ENCODE measurements around the gene BCAS1.

BCAS1 gene

GRCh38 chr20:53949319-53949839, 121.0 kb downstream of the BCAS1 start:
- peaks cover 4% of the 10 kb centered on the region for H3K27me3 Mint-ChIP-seq (ENCODE audit: low read depth, poor library complexity)
- H3K9me3 Mint-ChIP-seq: peaks cover 33% of the 10 kb centered on the region
- no peak for DNase-seq
- peaks cover 14% of the 10 kb centered on the region for H3K36me3 Mint-ChIP-seq (ENCODE audit: low read depth)
- H3K4me3 Mint-ChIP-seq: no peak overlapping the region
- H3K4me1 Mint-ChIP-seq: peaks cover 16% of the 10 kb centered on the region
- no peak overlapping the region for H3K27ac Mint-ChIP-seq
- TF ChIP-seq, protein P1, sequence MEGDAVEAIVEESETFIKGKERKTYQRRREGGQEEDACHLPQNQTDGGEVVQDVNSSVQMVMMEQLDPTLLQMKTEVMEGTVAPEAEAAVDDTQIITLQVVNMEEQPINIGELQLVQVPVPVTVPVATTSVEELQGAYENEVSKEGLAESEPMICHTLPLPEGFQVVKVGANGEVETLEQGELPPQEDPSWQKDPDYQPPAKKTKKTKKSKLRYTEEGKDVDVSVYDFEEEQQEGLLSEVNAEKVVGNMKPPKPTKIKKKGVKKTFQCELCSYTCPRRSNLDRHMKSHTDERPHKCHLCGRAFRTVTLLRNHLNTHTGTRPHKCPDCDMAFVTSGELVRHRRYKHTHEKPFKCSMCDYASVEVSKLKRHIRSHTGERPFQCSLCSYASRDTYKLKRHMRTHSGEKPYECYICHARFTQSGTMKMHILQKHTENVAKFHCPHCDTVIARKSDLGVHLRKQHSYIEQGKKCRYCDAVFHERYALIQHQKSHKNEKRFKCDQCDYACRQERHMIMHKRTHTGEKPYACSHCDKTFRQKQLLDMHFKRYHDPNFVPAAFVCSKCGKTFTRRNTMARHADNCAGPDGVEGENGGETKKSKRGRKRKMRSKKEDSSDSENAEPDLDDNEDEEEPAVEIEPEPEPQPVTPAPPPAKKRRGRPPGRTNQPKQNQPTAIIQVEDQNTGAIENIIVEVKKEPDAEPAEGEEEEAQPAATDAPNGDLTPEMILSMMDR (IDR thresholded peaks at IDR 0.05): no peak

DNA sequence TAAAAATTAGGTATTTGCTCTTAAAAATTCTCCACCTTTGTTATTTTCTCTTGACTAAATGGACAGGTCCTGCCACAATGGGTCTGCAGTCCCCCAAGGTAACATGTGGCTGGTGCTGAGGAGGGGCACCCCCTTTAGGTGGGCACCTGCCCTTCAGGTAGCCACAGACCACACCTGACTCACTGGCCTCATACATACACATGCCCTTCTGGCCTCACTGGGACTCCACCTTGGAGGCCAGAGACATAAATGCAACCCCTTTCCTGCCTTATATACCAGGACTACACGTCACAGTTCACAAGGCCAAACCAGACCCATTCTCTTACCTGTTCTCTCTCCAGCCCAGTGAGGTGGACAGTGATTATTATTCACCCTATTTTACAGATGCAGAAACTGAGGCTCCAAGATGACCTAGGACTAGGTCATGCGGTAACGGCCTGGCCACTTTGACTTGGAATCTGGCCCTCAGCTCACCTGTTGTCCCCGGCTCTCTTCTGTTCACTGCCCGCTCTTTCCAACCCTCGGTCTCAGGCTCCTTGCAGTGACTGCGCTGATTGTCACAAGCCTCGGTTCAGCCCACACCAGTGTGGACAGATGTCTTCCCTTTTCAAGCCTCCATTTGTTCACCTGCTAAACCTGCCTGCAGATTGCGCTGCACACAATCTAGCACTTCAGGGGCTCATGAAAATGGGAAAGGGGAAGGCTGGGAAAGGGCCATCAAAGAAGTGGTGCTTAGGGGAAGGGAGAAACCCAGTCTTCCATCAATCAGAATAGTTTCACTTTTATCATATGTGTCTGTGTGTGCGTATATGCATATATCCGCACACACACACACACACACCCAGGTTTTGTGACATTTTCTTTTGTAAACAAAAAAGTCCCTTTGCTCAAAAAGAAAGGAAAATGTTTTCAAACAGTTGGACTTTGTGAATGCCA, 121.7 kb downstream of the BCAS1 start:
- Mint-ChIP-seq H3K27ac (no peak overlapping the region), H3K4me1 (peaks cover 16% of the 10 kb centered on the region), H3K9me3 (peaks cover 26% of the 10 kb centered on the region), H3K4me3 (no peak overlapping the region), H3K27me3 (ENCODE audit: low read depth, poor library complexity) (peaks cover 4% of the 10 kb centered on the region), H3K36me3 (ENCODE audit: low read depth) (peaks cover 13% of the 10 kb centered on the region)
- DNase-seq: no peak
- TF ChIP-seq, protein P1 (IDR thresholded peaks at IDR 0.05): no peak

- H3K27ac Mint-ChIP-seq: no peak overlapping the region
- H3K4me3 Mint-ChIP-seq: no peak overlapping the region
- TF ChIP-seq, protein P1 (IDR thresholded peaks at IDR 0.05): no peak
- DNase-seq: no peak
- peaks cover 23% of the 10 kb centered on the region for H3K4me1 Mint-ChIP-seq
- peaks cover 4% of the 10 kb centered on the region for H3K27me3 Mint-ChIP-seq (ENCODE audit: low read depth, poor library complexity)
- peaks cover 16% of the 10 kb centered on the region for H3K9me3 Mint-ChIP-seq
- peaks cover 5% of the 10 kb centered on the region for H3K36me3 Mint-ChIP-seq (ENCODE audit: low read depth)
Observed at GRCh38 chr20:53947501-53948195, 122.7 kb downstream of the BCAS1 start.

DNA sequence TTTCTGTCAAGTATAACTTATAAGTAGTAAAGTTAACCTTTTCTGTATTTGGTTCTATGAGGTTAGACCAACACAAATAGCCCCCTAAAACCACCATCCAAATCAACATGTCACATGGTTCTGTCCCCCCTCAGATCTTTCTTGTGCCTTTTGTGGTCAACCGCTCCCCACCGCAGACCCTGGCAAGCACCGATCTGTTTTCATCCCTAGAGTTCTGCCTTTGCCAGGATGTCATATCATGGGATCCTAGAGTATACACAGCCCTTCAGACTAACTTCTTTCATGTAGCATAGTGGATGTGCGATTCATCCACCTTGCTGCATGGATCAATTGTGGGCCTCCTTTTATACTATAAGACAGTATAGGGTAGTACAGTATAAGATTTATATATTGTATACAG, 124.3 kb downstream of the BCAS1 start:
- Mint-ChIP-seq H3K27ac (no peak overlapping the region), H3K4me3 (no peak overlapping the region), H3K4me1 (peaks cover 39% of the 10 kb centered on the region), H3K36me3 (ENCODE audit: low read depth) (no peaks in the 10 kb centered on the region), H3K27me3 (ENCODE audit: low read depth, poor library complexity) (peaks cover 4% of the 10 kb centered on the region), H3K9me3 (peaks cover under 1% of the 10 kb centered on the region)
- no peak for DNase-seq
- TF ChIP-seq, protein P1 (IDR thresholded peaks at IDR 0.05): no peak

- H3K36me3 Mint-ChIP-seq (ENCODE audit: low read depth): no peaks in the 10 kb centered on the region
- no peaks in the 10 kb centered on the region for H3K9me3 Mint-ChIP-seq
- H3K27ac Mint-ChIP-seq: no peak overlapping the region
Observed at GRCh38 chr20:53945478-53945877, 124.9 kb downstream of the BCAS1 start.

More at GRCh38 chr20:53945478-53945877, 124.9 kb downstream of the BCAS1 start:
- H3K4me1 Mint-ChIP-seq: peaks cover 44% of the 10 kb centered on the region
- DNase-seq: no peak
- H3K27me3 Mint-ChIP-seq (ENCODE audit: low read depth, poor library complexity): peaks cover 4% of the 10 kb centered on the region
- no peak overlapping the region for H3K4me3 Mint-ChIP-seq
- TF ChIP-seq, protein P1 (IDR thresholded peaks at IDR 0.05): no peak
